K562 (cell line): ENCODE measurements around the gene UBE2D3. TPM values are rescaled to one million over a fixed set of nuclear protein-coding genes. Genes with fewer than 3 reads are reported as not detected.
A peak's percentile ranks its signal among the peaks of the same experiment; 100 is the strongest.

Experiments
- AFF4 ChIP-seq: sonication (generic); formaldehyde crosslinking; IDR thresholded peaks from 2 replicates; pipeline ENCODE4 v1.8.0; 2023; ENCODE audit warnings: mild to moderate bottlenecking, missing genetic modification reagents
- C11orf30 ChIP-seq: fragments of 450-650 bp; IDR thresholded peaks from 2 replicates; pipeline ENCODE4 v1.6.1; 2016; ENCODE audit warnings: low read depth, mild to moderate bottlenecking
- CBX2 ChIP-seq: fragments of 200-600 bp; sonication (generic); IDR thresholded peaks from one replicate; pipeline ENCODE4 v1.6.1; 2012; ENCODE audit warnings: mild to moderate bottlenecking, low read length, inconsistent platforms; ENCODE audit not compliant: insufficient read depth, poor library complexity, severe bottlenecking
- CBX3 ChIP-seq, 2 experiments: IDR thresholded peaks; 1 replicate in 1 of 2; 2 replicates in 1 of 2; pipeline ENCODE4 v1.6.1; 2012; ENCODE audit warnings: inconsistent platforms in 2 of 2, low read length in 2 of 2, borderline replicate concordance in 1 of 2, control low read depth in 1 of 2
- CREB3L1 ChIP-seq: fragments of 450-650 bp; IDR thresholded peaks from 2 replicates; pipeline ENCODE4 v1.6.1; 2014; ENCODE audit warnings: low read depth, mild to moderate bottlenecking, moderate library complexity, borderline replicate concordance
- E2F1 ChIP-seq: sonication (generic); formaldehyde crosslinking; IDR thresholded peaks from 2 replicates; pipeline ENCODE4 v1.8.1; 2023; ENCODE audit warnings: mild to moderate bottlenecking, missing genetic modification reagents, moderate library complexity
- EHMT2 ChIP-seq: fragments of 450-650 bp; IDR thresholded peaks from 2 replicates; pipeline ENCODE4 v1.6.1; 2018; ENCODE audit warnings: antibody characterized with exemption
- MCM5 ChIP-seq: fragments of 450-650 bp; IDR thresholded peaks from 2 replicates; pipeline ENCODE4 v1.6.1; 2016; ENCODE audit warnings: low read depth
- NR0B1 ChIP-seq: fragments of 450-650 bp; IDR thresholded peaks from one replicate; pipeline ENCODE4 v1.6.1; 2018; ENCODE audit warnings: mild to moderate bottlenecking, moderate library complexity; ENCODE audit not compliant: partially characterized antibody
- RBM25 ChIP-seq: fragments of 200-400 bp; formaldehyde crosslinking; IDR thresholded peaks from 2 replicates; pipeline ENCODE4 v1.6.1; 2018; ENCODE audit warnings: low read length, low read depth, moderate library complexity; ENCODE audit not compliant: severe bottlenecking
- SAFB2 ChIP-seq: fragments of 200-400 bp; formaldehyde crosslinking; IDR thresholded peaks from 2 replicates; pipeline ENCODE4 v1.6.1; 2018; ENCODE audit warnings: borderline replicate concordance, low read length, low read depth, moderate library complexity; ENCODE audit not compliant: severe bottlenecking
- SRF ChIP-seq, 2 experiments: fragments of 250-450, 450-650 bp in 1 of 2; sonication (Bioruptor Pico) in 1 of 2; sonication (generic) in 1 of 2; formaldehyde crosslinking; IDR thresholded peaks; 2 replicates each; pipeline versions ENCODE4 v1.5.0 to v1.5.1; 2020 to 2022; ENCODE audit warnings: mild to moderate bottlenecking in 1 of 2, missing genetic modification reagents in 1 of 2
- STAT6 ChIP-seq: sonication (generic); formaldehyde crosslinking; IDR thresholded peaks from 2 replicates; pipeline ENCODE4 v1.8.1; 2023; ENCODE audit warnings: mild to moderate bottlenecking, missing genetic modification reagents
- TBL1XR1 ChIP-seq, 2 experiments: IDR thresholded peaks; 2 replicates each; pipeline ENCODE4 v1.6.1; 2012; ENCODE audit warnings: improper control_type of control experiment in 2 of 2, low read length in 2 of 2, mild to moderate bottlenecking in 1 of 2
- ZNF239 ChIP-seq: fragments of 250-450 bp; sonication (Bioruptor Pico); IDR thresholded peaks from 2 replicates; pipeline ENCODE4 v1.4.0; 2020; ENCODE audit warnings: mild to moderate bottlenecking
- ZNF24 ChIP-seq: fragments of 450-650 bp; IDR thresholded peaks from 2 replicates; pipeline ENCODE4 v1.6.1; 2016
- polyA plus RNA-seq, 8 experiments: library from polyadenylated mRNA; depleted of rRNA in 4 of 8; stranded (reverse) in 5 of 8; unstranded in 3 of 8; fragments of >200 nt; fragmentation: Nextera tagmentation in 2 of 8; fragmentation: Illumina TruSeq in 1 of 8; extraction: Ambion mirVana in 2 of 8; extraction: Trizol in 1 of 8; gene quantifications; 2 replicates each; pipeline versions ENCODE4 v1.2.1 to v1.2.3, GENCODE V29; 2011 to 2014; ENCODE audit warnings: inconsistent platforms in 1 of 8, missing spikeins in 1 of 8
- total RNA-seq, 7 experiments: library from RNA; depleted of rRNA in 6 of 7; stranded (reverse); fragments of >200 nt in 6 of 7; fragmentation: Illumina TruSeq in 2 of 7; extraction: Trizol in 2 of 7; gene quantifications; 2 replicates each; pipeline versions ENCODE4 v1.2.1 to v1.2.3, GENCODE V29; 2011 to 2021; ENCODE audit warnings: low replicate concordance in 1 of 7

The UBE2D3 gene
- total and polyA plus RNA-seq, 9 of the 15 experiments (the other 6 are each of a cell fraction or from before 2014, with no cell fraction given) = 191 to 618 (median 292) TPM

GRCh38 chr4:102826890-102827673, at the start of gene UBE2D3 (continued):
- TF ChIP-seq CREB3L1 = peak; percentile 71; the same call in 1 of the 2 replicates
- no peak for TF ChIP-seq EHMT2
- TF ChIP-seq SAFB2 = no peak
- peak; percentile 87 for TF ChIP-seq RBM25
- peak; percentile 29 to 70; a peak in 2 of 4 replicates for TF ChIP-seq TBL1XR1 (IDR thresholded peaks at IDR 0.05; ENCODE audit: low read length in 2 of 2)
- TF ChIP-seq ZNF239 (CRISPR knock-in tag) = no peak
- peak in 1 of 2 experiments; percentile 57; a peak in 1 of 3 replicates for TF ChIP-seq CBX3 (IDR thresholded peaks at IDR 0.05; ENCODE audit: borderline replicate concordance in 1 of 2, low read length in 2 of 2)
- no peak; a peak in 1 of 4 replicates for TF ChIP-seq SRF (CRISPR knock-in tag; IDR thresholded peaks at IDR 0.05)
- 0 out of 2 replicates have a peak, but pooled peaks have one; percentile 50 for TF ChIP-seq E2F1
- TF ChIP-seq MCM5 = no peak
- peak; percentile 57 for TF ChIP-seq ZNF24
- TF ChIP-seq AFF4 (CRISPR knock-in tag) = peak; percentile 98
- TF ChIP-seq C11orf30 = no peak
- TF ChIP-seq STAT6 = no peak
- no peak for TF ChIP-seq CBX2
- TF ChIP-seq NR0B1 = no peak
